LHCN-M2 (cell line): Measurements from ENCODE around the gene MYL2. TPM values are rescaled to one million over a fixed set of nuclear protein-coding genes. Genes with fewer than 3 reads are reported as not detected.
"Not testable (repeated sequence)": the region's sequence is repeated elsewhere in the genome, so short reads cannot be mapped to it uniquely, and the experiment has no call there.

ENCODE experiments used
- DNase-seq: peaks from one replicate; pipeline ENCODE4 v3.0.0-alpha.2; 2012; ENCODE audit warnings: low read depth
- polyA plus RNA-seq: library from polyadenylated mRNA; unstranded; fragments of >200 nt; gene quantifications from one replicate; pipeline ENCODE4 v1.2.1, GENCODE V29; 2012; ENCODE audit warnings: missing spikeins
- total RNA-seq: library from RNA; depleted of rRNA; stranded (reverse); fragments of >200 nt; gene quantifications from 2 replicates; pipeline ENCODE4 v1.2.3, GENCODE V29; 2014; rRNA removed

MYL2 gene
- total RNA-seq: not detected in 2 replicates
- polyA plus RNA-seq: 0.30 TPM

- DNase-seq: no peak
These were observed at the start of gene MYL2 for GRCh38 chr12:110920324-110920910. Gene MYL2, minus strand, starts transcription at chr12:110920579. Its CDS starts 50 bp downstream, at chr12:110920529.

GRCh38 chr12:110966081-110966760 is 45.8 kb upstream of the MYL2 start:
- DNase-seq: peak; percentile 2

- DNase-seq: no peak
These were observed 45.2 kb upstream of the MYL2 start for GRCh38 chr12:110965574-110965973.

- DNase-seq: no peak
These were observed 40.4 kb upstream of the MYL2 start for GRCh38 chr12:110960795-110961194.

GRCh38 chr12:110957652-110958051 is 37.3 kb upstream of the MYL2 start:
- no peak for DNase-seq

- no peak for DNase-seq
These were observed 36.8 kb upstream of the MYL2 start for GRCh38 chr12:110957159-110957558.

GRCh38 chr12:110950867-110951266 is 30.5 kb upstream of the MYL2 start:
- DNase-seq: not testable (repeated sequence)

GRCh38 chr12:110950466-110950865 is 30.1 kb upstream of the MYL2 start:
- DNase-seq: not testable (repeated sequence)

GRCh38 chr12:110948041-110948440 is 27.7 kb upstream of the MYL2 start:
- DNase-seq: no peak

GRCh38 chr12:110943373-110943772 is 23.0 kb upstream of the MYL2 start:
- no peak for DNase-seq

GRCh38 chr12:110941391-110941790 is 21.0 kb upstream of the MYL2 start:
- DNase-seq: no peak

- no peak for DNase-seq
These were observed 20.6 kb upstream of the MYL2 start for GRCh38 chr12:110940933-110941332.

- no peak for DNase-seq
These were observed 19.9 kb upstream of the MYL2 start for GRCh38 chr12:110940296-110940695.

- peak; percentile 16 for DNase-seq
These were observed 16.8 kb upstream of the MYL2 start for GRCh38 chr12:110937104-110937641.

GRCh38 chr12:110936367-110937103 is 16.2 kb upstream of the MYL2 start:
- no peak for DNase-seq

GRCh38 chr12:110935588-110935987 is 15.2 kb upstream of the MYL2 start:
- no peak for DNase-seq

- DNase-seq: no peak
These were observed 13.9 kb upstream of the MYL2 start for GRCh38 chr12:110934093-110934852.

- DNase-seq: no peak
These were observed 13.1 kb upstream of the MYL2 start for GRCh38 chr12:110933326-110933974.

- no peak for DNase-seq
These were observed 11.7 kb upstream of the MYL2 start for GRCh38 chr12:110932046-110932445.

GRCh38 chr12:110931315-110931728 is 10.9 kb upstream of the MYL2 start:
- DNase-seq: peak; percentile 9
